HG03442 (cell line): ENCODE results near the gene HMX1.
A peak's percentile ranks its signal among the peaks of the same experiment; 100 is the strongest.

Source experiments
- ATAC-seq: cut with Tn5 transposase; IDR thresholded peaks from one replicate; pipeline ENCODE4 v1.9.1; 2021; ENCODE audit warnings: mild to moderate bottlenecking, moderate library complexity; ENCODE audit not compliant: unreplicated experiment

The HMX1 gene

GRCh38 chr4:8821151-8821950, 50.3 kb downstream of the HMX1 start:
- ATAC-seq, result no peak

DNA sequence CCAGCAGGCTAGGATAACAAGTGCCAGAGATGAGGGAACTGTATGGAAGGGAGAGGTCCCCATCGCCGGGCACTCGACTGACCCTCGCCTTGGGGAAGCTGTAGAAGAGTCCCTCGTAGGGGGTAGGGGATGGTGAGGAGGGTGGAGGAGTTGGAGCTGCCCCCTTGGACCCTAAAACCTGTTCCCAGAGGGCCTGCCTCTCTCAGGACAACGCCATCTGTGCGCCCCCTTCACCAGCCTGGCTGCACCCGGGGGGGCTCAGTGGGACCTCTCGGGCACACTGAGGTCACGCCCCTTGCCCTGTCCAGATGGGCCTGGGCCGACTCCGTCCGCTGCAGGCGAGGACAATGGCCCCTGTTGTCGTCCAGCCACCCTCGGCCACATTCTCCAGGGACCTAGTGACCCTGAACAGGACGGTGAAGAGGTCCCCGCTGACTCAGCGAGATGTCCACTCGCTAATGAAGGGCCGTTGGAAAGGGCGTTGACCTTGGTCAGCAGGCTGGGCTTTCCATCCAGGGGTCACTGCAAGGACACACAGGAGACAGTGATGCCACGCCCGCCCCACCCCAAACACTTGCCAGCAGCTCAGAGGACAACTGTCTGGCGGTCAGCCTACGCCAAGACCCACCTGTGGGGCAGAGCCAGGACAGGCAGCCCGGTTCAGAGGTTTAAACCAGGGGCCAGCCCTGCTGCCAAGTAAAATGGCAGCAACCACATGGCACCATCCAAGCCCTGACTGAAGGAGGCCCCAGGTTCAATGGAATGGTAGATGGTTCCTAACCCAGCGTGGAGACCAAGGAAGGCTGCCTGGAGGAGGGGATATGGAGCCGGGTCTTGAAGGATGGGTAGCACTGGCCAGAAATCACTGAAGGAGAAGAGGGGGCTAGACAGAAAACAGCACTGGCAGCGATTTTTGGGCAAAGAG, 51.2 kb downstream of the HMX1 start:
- no peak for ATAC-seq

- ATAC-seq, result peak; percentile 76
These were observed 52.0 kb downstream of the HMX1 start for GRCh38 chr4:8819473-8820177.

DNA sequence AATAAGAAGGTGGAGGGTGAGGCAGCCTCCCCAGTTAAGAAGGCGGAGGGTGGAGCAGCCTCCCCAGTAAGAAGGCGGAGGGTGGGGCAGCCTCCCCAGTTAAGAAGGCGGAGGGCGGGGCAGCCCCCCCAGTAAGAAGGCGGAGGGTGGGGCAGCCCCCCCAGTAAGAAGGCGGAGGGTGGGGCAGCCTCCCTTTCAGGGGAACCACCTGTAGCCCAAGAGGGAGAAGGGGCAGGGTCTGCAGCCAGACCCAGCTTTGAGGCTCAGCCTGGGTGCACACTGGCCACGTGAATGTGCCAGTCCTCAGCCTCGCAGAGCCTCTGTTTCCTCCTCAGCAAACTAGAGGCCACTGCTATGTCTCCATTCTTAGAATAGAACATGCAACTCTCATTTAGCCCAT, 52.6 kb downstream of the HMX1 start:
- no peak for ATAC-seq

DNA sequence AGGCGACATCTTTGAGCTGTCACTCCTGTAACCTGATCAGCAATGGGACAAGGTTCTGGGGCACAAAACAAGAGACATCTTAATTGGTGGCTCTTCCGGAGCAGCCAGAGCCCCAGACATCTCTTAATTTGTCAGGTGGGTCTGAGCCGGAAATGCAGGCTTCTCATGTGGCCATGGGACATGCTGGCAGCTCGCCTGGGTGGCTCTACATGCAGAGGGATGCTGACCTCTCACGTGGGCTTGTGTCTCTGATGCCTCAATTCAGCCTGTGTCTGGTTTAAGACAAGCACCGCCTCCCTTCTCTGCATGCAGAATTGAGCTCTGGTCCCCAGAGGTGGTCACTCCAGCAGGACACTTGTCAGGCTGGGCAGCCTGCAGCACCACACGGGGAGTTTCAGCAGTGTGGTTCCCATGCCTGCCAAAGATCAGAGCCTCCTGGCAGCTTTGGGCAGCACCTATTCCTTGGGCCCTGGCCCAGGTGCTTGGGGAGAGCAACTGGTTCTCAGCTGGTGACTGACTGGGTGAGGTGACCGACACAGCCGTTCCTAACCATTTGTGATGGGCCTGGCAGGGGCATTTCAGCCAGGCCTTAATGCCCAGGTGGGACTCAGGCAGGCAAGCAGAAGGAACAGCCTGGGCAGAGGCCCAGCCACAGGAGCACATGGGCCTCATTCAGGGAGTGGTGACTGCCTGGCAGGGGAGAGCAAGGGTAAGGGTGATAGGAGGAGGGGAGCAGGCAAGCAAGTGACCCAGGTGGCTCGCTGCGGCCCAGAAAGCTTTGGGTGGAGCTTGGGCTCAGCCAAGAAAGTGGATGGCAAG, 53.4 kb downstream of the HMX1 start:
- no peak for ATAC-seq

- ATAC-seq, result no peak
These were observed 53.9 kb downstream of the HMX1 start for GRCh38 chr4:8817813-8818062.

GRCh38 chr4:8817096-8817812, 54.4 kb downstream of the HMX1 start:
- ATAC-seq, result no peak
